GM12801 (cell line): ENCODE results near the gene MAP3K15.

Experiments used
- CTCF ChIP-seq: IDR thresholded peaks from one replicate; pipeline ENCODE4 v1.5.1; 2011; ENCODE audit warnings: control low read depth; ENCODE audit not compliant: insufficient read length; ENCODE audit errors: extremely low read depth

Gene MAP3K15

GRCh38 chrX:19545651-19546050 is 30.3 kb upstream of the MAP3K15 start:
- TF ChIP-seq CTCF, result no peak

GRCh38 chrX:19544693-19545305 is 29.5 kb upstream of the MAP3K15 start:
- TF ChIP-seq CTCF, result no peak

GRCh38 chrX:19543951-19544381 is 28.7 kb upstream of the MAP3K15 start:
- TF ChIP-seq CTCF, result no peak

GRCh38 chrX:19543020-19543715 is 27.9 kb upstream of the MAP3K15 start:
- TF ChIP-seq CTCF, result no peak

GRCh38 chrX:19541931-19542330 is 26.6 kb upstream of the MAP3K15 start:
- no peak for TF ChIP-seq CTCF

- TF ChIP-seq CTCF, result no peak
Observed at GRCh38 chrX:19541196-19541595, 25.9 kb upstream of the MAP3K15 start.

GRCh38 chrX:19540076-19540475 is 24.8 kb upstream of the MAP3K15 start:
- TF ChIP-seq CTCF, result no peak
